HG03060 (cell line): ENCODE data around the gene PRMT3.
"Not testable (repeated sequence)": the region's sequence is repeated elsewhere in the genome, so short reads cannot be mapped to it uniquely, and the experiment has no call there.

Source experiments
- ATAC-seq: cut with Tn5 transposase; IDR thresholded peaks from one replicate; pipeline ENCODE4 v1.9.1; 2021; ENCODE audit warnings: low read depth, moderate number of reproducible peaks; ENCODE audit not compliant: unreplicated experiment

The PRMT3 gene

GRCh38 chr11:20373568-20374209 lies 13.8 kb upstream of the PRMT3 start:
- ATAC-seq, result no peak

GRCh38 chr11:20374741-20375300 lies 12.7 kb upstream of the PRMT3 start:
- no peak for ATAC-seq

- no peak for ATAC-seq
Measured at GRCh38 chr11:20376162-20376730, 11.3 kb upstream of the PRMT3 start.

GRCh38 chr11:20385996-20386395 lies 1.5 kb upstream of the PRMT3 start:
- ATAC-seq, result not testable (repeated sequence)

- ATAC-seq, result peak; percentile 6
Measured at GRCh38 chr11:20388096-20389055, 860 bp downstream of the PRMT3 start.

GRCh38 chr11:20397281-20397680 lies 9.8 kb downstream of the PRMT3 start:
- ATAC-seq, result peak; percentile 61

GRCh38 chr11:20399498-20399897 lies 12.0 kb downstream of the PRMT3 start:
- ATAC-seq, result no peak

GRCh38 chr11:20403059-20403458 lies 15.5 kb downstream of the PRMT3 start:
- ATAC-seq, result no peak

GRCh38 chr11:20406484-20406883 lies 19.0 kb downstream of the PRMT3 start:
- no peak for ATAC-seq

- ATAC-seq, result no peak
Measured at GRCh38 chr11:20407344-20407743, 19.8 kb downstream of the PRMT3 start.

GRCh38 chr11:20415432-20415831 lies 27.9 kb downstream of the PRMT3 start:
- ATAC-seq, result no peak

GRCh38 chr11:20417771-20418170 lies 30.3 kb downstream of the PRMT3 start:
- no peak for ATAC-seq

- ATAC-seq, result no peak
Measured at GRCh38 chr11:20421946-20422345, 34.4 kb downstream of the PRMT3 start.

GRCh38 chr11:20429216-20429615 lies 41.7 kb downstream of the PRMT3 start:
- no peak for ATAC-seq

GRCh38 chr11:20438637-20439036 lies 51.1 kb downstream of the PRMT3 start:
- ATAC-seq, result no peak

- no peak for ATAC-seq
Measured at GRCh38 chr11:20443596-20443995, 56.1 kb downstream of the PRMT3 start.

- ATAC-seq, result no peak
Measured at GRCh38 chr11:20444535-20444934, 57.0 kb downstream of the PRMT3 start.

GRCh38 chr11:20448834-20449233 lies 61.3 kb downstream of the PRMT3 start:
- ATAC-seq, result no peak

- ATAC-seq, result no peak
Measured at GRCh38 chr11:20450829-20451228, 63.3 kb downstream of the PRMT3 start.

GRCh38 chr11:20451568-20451967 lies 64.1 kb downstream of the PRMT3 start:
- no peak for ATAC-seq

GRCh38 chr11:20452585-20452984 lies 65.1 kb downstream of the PRMT3 start:
- no peak for ATAC-seq
